ENCODE data around the gene EMX2. TPM values are rescaled to one million over a fixed set of nuclear protein-coding genes. Genes with fewer than 3 reads are reported as not detected.
A peak's percentile ranks its signal among the peaks of the same experiment; 100 is the strongest.

Gene EMX2
- polyA plus RNA-seq, 1 donor from 2014 or later = 0.12 TPM

GRCh38 chr10:117537436-117537903, 5.1 kb upstream of the EMX2 start:
- H3K9me2 ChIP-seq (ENCODE audit: insufficient read depth, low read length) = no peaks in the 10 kb centered on the region
- no peak overlapping the region for H3K27ac ChIP-seq (ENCODE audit: low read length)
- peak overlapping the region; percentile 28 for H3K4me3 ChIP-seq (ENCODE audit: low read length)
- H3K27me3 ChIP-seq (ENCODE audit: insufficient read depth, low read depth, low read length) = peaks cover 100% of the 10 kb centered on the region
- H3K79me2 ChIP-seq (replicated peaks; ENCODE audit: insufficient read depth, low read length) = peaks cover 36% of the 10 kb centered on the region
- no peaks in the 10 kb centered on the region for H3F3A ChIP-seq (ENCODE audit: insufficient read depth, low read length, poor library complexity, severe bottlenecking)
- no peaks in the 10 kb centered on the region for H3K9me3 ChIP-seq (ENCODE audit: low read length)
- H2AFZ ChIP-seq (ENCODE audit: low read depth, low read length) = no peak overlapping the region
- TF ChIP-seq RAD21 (conservative IDR thresholded peaks at IDR 0.05) (peak; percentile 72), CTCF (IDR thresholded peaks at IDR 0.05; ENCODE audit: poor library complexity, severe bottlenecking) (peak; percentile 73), SMC3 (conservative IDR thresholded peaks at IDR 0.05; ENCODE audit: poor library complexity) (peak; percentile 72), POLR2AphosphoS5 (IDR thresholded peaks at IDR 0.05) (no peak)
- H3K9ac ChIP-seq (ENCODE audit: low read length) = no peak overlapping the region
- no peaks in the 10 kb centered on the region for H4K20me1 ChIP-seq (ENCODE audit: insufficient read depth)
- no peak overlapping the region for H3K4me2 ChIP-seq (ENCODE audit: low read length)
- no peaks in the 10 kb centered on the region for H3K36me3 ChIP-seq (ENCODE audit: insufficient read depth, low read length)

- H2AFZ ChIP-seq (ENCODE audit: low read depth, low read length) = no peak overlapping the region
- peaks cover 41% of the 10 kb centered on the region for H3K79me2 ChIP-seq (replicated peaks; ENCODE audit: insufficient read depth, low read length)
- no peaks in the 10 kb centered on the region for H3F3A ChIP-seq (ENCODE audit: insufficient read depth, low read length, poor library complexity, severe bottlenecking)
- H4K20me1 ChIP-seq (ENCODE audit: insufficient read depth) = no peaks in the 10 kb centered on the region
- H3K4me2 ChIP-seq (ENCODE audit: low read length) = no peak overlapping the region
- H3K9me2 ChIP-seq (ENCODE audit: insufficient read depth, low read length) = no peaks in the 10 kb centered on the region
- no peak for TF ChIP-seq POLR2AphosphoS5 (IDR thresholded peaks at IDR 0.05)
- TF ChIP-seq EP300 (conservative IDR thresholded peaks at IDR 0.05; ENCODE audit: poor library complexity, severe bottlenecking) = no peak
- no peak for TF ChIP-seq TAF1 (IDR thresholded peaks at IDR 0.05; ENCODE audit: low read depth)
- no peak for TF ChIP-seq MXI1 (conservative IDR thresholded peaks at IDR 0.05; ENCODE audit: poor library complexity, severe bottlenecking)
- TF ChIP-seq REST (IDR thresholded peaks at IDR 0.05; ENCODE audit: borderline replicate concordance) = no peak
- no peak for TF ChIP-seq RAD21 (conservative IDR thresholded peaks at IDR 0.05)
- TF ChIP-seq EZH2 (IDR thresholded peaks at IDR 0.05; ENCODE audit: borderline replicate concordance, insufficient read depth, low read length, poor library complexity, severe bottlenecking) = no peak
- TF ChIP-seq SMC3 (conservative IDR thresholded peaks at IDR 0.05; ENCODE audit: poor library complexity) = no peak
- TF ChIP-seq CTCF (IDR thresholded peaks at IDR 0.05; ENCODE audit: poor library complexity, severe bottlenecking) = no peak
- no peak overlapping the region for H3K9ac ChIP-seq (ENCODE audit: low read length)
- H3K27me3 ChIP-seq (ENCODE audit: insufficient read depth, low read depth, low read length) = peaks cover 100% of the 10 kb centered on the region
- no peaks in the 10 kb centered on the region for H3K9me3 ChIP-seq (ENCODE audit: low read length)
- H3K27ac ChIP-seq (ENCODE audit: low read length) = no peak overlapping the region
- H3K36me3 ChIP-seq (ENCODE audit: insufficient read depth, low read length) = no peaks in the 10 kb centered on the region
- peak overlapping the region; percentile 28 for H3K4me3 ChIP-seq (ENCODE audit: low read length)
Measured at GRCh38 chr10:117537904-117538524, 4.5 kb upstream of the EMX2 start.
